HG02798 (cell line): ENCODE results near the gene DEPDC7.
"Not testable (repeated sequence)": the region's sequence is repeated elsewhere in the genome, so short reads cannot be mapped to it uniquely, and the experiment has no call there.

ENCODE experiments used
- ATAC-seq: cut with Tn5 transposase; IDR thresholded peaks from one replicate; pipeline ENCODE4 v1.9.1; 2021; ENCODE audit warnings: mild to moderate bottlenecking; ENCODE audit not compliant: unreplicated experiment, poor library complexity

Gene DEPDC7

DNA sequence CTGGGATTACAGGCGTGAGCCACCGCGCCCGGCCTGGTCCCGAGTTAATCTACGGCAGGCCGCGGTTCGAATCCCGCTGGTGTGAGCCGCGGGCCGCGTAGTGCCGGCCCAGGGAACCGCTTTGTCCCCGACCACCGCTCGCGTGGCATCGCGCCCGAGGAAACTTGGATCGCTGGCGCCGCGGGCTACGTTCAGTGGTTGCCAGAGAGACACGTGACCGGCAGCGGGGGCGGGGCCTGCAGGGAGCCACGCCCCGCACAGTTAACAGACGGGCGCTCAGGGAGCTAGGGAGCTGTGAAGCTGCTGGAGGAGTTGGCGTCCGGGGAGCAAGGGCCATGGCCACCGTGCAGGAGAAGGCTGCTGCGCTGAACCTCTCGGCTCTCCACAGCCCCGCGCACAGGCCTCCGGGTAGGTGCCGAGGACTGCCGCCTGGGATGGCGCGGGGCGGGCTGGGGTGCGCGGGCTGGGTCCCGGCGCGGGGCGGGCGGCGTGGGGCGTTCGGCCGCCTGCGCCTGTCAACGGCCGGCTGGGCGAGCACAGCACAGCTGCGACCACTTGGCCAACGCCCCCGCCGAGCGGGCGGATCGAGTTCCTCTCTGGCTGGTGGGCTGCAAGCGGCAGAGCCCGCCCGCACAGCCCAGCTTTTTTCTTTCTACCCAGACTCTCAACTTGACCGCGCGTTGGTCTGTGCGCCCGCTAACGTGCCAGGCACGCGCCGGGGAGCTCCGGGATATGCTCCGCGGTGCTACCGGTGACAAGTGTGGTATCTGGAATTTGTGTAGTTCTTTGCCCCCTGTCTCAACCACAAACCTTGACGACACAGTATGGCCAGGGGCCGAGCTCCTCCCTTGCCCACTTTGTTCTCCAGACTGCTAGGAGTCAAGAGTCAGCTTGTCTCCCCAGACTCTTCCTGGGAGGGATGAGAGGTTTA lies at the start of gene DEPDC7:
DEPDC7 (plus strand) TSS at position 258 of the 931 bp plus-strand sequence; CDS start at position 336, 78 bp downstream.
- ATAC-seq = peak; percentile 78

- ATAC-seq = no peak
These were observed 47.1 kb upstream of the DEPDC7 start for GRCh38 chr11:32968541-32968940.

GRCh38 chr11:32972233-32972632 lies 43.4 kb upstream of the DEPDC7 start:
- not testable (repeated sequence) for ATAC-seq

GRCh38 chr11:32972781-32973180 lies 42.9 kb upstream of the DEPDC7 start:
- ATAC-seq = no peak

DNA sequence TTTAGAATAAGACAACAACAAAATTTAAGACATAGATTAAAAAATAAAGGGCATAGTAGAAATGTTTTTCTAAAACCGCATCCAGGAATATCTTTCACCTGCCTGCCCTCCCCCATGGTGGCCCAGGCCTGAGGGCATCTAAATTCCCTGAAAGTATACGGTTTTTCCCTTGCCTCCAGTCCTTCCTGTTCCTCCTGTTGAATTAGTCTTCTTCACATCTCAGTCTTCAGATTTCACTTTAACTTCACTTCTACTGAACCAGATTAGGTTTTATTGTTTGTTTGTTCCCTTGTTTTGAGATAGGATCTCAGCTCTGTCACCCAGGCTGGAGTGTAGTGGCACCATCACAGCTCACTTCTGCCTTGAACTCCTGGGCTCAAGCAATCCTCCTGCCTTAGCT lies 33.1 kb upstream of the DEPDC7 start:
- no peak for ATAC-seq

GRCh38 chr11:32983506-32983905 lies 32.2 kb upstream of the DEPDC7 start:
- no peak for ATAC-seq

GRCh38 chr11:32985600-32985999 lies 30.1 kb upstream of the DEPDC7 start:
- no peak for ATAC-seq

DNA sequence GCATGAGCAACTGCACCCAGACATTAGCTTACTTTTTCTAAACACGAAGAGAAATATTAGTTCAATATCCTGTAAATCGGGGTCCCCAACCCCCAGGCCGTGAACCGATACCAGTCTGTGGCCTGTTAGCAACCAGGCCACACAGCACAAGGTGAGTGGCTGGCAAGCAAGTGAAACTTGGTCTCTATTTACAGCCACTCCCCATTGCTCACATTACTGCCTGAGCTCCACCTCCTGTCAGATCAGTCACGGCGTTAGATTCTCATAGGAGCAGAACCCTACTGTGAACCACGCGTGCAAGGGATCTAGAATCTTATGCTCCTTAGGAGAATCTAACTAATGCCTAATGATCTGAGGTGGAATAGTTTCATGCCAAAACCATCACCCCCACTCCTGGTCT lies 27.8 kb upstream of the DEPDC7 start:
- ATAC-seq = no peak

GRCh38 chr11:32990481-32990880 lies 25.2 kb upstream of the DEPDC7 start:
- ATAC-seq = no peak

GRCh38 chr11:32991427-32991826 lies 24.3 kb upstream of the DEPDC7 start:
- no peak for ATAC-seq

GRCh38 chr11:32991898-32992297 lies 23.8 kb upstream of the DEPDC7 start:
- ATAC-seq = no peak

DNA sequence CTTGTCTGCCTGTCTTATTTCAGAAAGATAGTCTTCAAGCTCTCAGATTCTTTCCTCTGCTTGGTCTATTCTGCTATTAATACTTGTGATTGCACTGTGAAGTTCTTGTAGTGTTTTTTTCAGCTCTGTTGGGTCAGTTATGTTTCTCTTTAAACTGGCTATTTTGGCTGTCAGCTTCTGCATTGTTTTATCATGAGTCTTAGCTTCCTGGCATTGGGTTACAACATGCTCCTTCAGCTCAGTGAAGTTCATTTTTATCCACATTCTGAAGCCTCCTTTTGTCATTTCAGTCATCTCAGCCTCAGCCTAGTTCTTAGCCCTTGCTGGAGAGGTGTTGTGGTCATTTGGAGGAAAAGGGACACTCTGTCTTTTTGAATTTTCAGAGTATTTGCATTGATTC lies 15.5 kb upstream of the DEPDC7 start:
- no peak for ATAC-seq

- ATAC-seq = no peak
These were observed 14.4 kb upstream of the DEPDC7 start for GRCh38 chr11:33001281-33001680.

GRCh38 chr11:33001751-33002542 lies 13.7 kb upstream of the DEPDC7 start:
- no peak for ATAC-seq

DNA sequence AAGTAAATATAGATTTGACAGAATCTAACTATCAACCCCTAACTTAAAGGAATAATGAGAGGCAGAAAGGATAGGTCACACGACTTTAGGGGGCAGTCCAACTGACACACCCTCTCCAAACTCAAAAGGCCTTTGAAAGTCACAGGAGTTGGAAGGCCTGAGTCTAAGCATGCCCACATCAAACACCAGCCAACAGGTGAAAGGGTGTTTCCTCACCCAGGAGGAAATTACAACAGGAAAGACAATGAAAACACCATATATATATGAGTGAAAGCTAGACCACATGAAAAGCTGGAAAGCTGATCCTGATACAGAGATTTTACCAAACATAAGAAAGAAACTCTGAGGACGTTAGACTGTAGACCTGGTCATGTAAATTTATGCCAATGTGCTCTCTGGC lies 10.5 kb upstream of the DEPDC7 start:
- no peak for ATAC-seq

DNA sequence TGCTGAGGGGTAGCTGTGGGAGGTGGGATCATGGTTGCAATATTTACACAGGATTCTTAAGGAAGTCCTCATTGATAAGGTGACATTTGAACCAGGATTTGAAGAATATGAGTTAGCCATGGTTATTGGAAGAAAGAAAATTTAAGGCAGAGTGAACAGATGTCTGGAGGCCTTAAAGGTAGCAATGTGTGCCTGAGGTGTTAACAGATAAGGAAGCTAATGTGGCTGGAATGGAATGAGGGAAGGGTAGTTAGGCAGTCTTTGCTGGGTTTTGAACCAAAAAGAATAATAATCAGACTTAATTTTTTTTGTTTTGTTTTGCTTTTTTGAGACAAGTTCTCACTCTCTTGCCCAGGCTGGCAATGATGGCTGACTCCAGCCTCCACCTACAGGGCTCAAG lies 9.7 kb upstream of the DEPDC7 start:
- no peak for ATAC-seq

GRCh38 chr11:33013755-33014154 lies 1.9 kb upstream of the DEPDC7 start:
- ATAC-seq = no peak

DNA sequence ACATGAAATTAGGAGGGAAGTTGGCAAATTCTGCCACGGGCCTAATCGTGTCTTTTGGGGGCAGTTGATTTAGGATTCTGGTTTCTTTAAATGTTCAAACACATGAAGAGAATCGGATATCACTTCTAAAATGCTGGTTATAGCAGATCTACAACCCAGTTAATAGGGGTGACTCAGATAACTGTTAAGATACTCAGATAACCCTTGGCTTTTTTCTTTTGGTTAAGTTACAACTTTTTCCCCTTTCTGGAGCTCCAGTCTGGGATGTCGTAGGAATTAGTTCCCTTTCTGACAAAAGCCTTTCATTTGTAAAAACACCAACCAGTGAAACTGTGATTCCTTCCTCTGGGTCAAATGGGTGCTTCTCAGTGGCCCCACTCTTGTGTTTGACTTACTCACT lies 976 bp downstream of the DEPDC7 start:
- no peak for ATAC-seq

DNA sequence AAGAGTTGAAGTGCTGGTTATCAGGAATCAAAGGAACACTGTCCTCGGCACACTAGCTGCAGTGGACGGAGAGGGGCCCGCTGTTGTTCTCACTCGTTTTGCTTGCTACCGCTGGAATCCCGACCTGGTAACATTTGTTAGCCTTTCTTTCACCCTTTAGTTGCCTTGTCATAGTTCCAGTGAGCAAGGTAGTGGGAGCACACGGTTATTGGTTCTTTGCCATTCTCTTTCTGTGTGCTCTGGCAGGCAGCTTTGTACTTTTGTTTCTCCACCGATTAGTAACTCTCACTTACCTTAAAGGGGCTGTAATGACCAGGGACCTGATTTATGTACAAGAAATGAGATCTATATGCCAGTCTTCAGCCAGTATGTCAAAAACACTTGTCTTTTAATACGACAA lies 1.8 kb downstream of the DEPDC7 start:
- no peak for ATAC-seq

GRCh38 chr11:33017965-33018364 lies 2.3 kb downstream of the DEPDC7 start:
- ATAC-seq = no peak

- ATAC-seq = no peak
These were observed 3.2 kb downstream of the DEPDC7 start for GRCh38 chr11:33018840-33019239.
